Cardiac fibroblast (primary cell): ENCODE data around the gene ALKBH4.
"Not testable (repeated sequence)": the region's sequence is repeated elsewhere in the genome, so short reads cannot be mapped to it uniquely, and the experiment has no call there.

Experiments used
- DNase-seq, 2 donors: peaks; one replicate each; pipeline versions ENCODE4 v3.0.0 to v3.0.0-alpha.2; 2010; ENCODE audit warnings: low read depth in 2 of 2
- H3K4me3 ChIP-seq, 2 donors: replicated peaks in 1 of 2; 1 replicate in 1 of 2; 2 replicates in 1 of 2; pipeline ENCODE4 v1.5.1; 2011; ENCODE audit warnings: low read depth in 2 of 2, low read length in 2 of 2, mild to moderate bottlenecking in 2 of 2, moderate library complexity in 1 of 2
- CTCF ChIP-seq: IDR thresholded peaks from one replicate; pipeline ENCODE4 v1.5.1; 2011; ENCODE audit warnings: low read depth, mild to moderate bottlenecking, low read length, inconsistent platforms

The ALKBH4 gene

GRCh38 chr7:102464577-102465280 is at the start of gene ALKBH4, which contains the start of gene LRWD1:
Gene ALKBH4 (minus strand): TSS chr7:102464863. CDS start chr7:102464836, 27 bp downstream.
Gene LRWD1 (plus strand): TSS chr7:102464984. CDS start chr7:102465081, 97 bp downstream.
- DNase-seq, result peak; percentile 90 to 94
- no peak for TF ChIP-seq CTCF
- peak within 1 kb of the TSS; percentile 100 for H3K4me3 ChIP-seq

GRCh38 chr7:102512642-102513221 is 48.1 kb upstream of the ALKBH4 start:
- H3K4me3 ChIP-seq, result peak overlapping the region in 1 of 2 donors; percentile 18
- DNase-seq, result peak; percentile 16 to 75

- H3K4me3 ChIP-seq, DNase-seq: not testable (repeated sequence)
Observed at GRCh38 chr7:102511860-102512522, 47.3 kb upstream of the ALKBH4 start.

- DNase-seq, H3K4me3 ChIP-seq: not testable (repeated sequence)
Observed at GRCh38 chr7:102510575-102510974, 45.9 kb upstream of the ALKBH4 start.

DNA sequence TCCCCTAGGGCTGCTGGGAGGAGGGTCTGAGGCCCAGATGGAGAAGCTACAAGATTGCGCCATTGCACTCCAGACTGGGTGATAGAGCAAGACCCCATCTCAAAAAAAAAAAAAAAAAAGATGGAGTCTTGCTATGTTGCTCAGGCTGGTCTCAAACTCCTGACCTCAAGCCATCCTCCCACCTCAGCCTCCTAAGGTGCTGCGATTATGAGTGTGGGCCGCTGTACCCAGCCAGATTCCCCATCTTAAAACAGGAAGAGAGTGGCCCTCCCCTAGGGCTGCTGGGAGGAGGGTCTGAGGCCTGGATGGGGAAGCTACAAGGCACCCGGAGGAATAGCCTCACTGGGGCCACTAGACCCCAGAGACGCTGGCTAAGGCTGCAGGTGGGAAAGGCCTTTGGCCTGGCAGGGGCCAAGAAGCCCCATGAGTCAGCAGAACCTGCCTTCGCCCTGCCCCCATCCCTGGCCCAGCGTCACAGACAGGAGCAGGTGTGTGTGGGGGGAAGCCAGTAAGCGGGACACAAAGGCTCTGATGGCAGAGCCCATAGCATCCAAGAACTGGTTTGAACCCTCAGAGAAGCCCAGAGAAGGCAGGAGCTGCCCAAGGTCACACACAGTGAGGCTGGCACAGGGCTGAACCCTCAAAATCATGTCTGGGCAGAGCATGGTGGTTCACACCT is 42.9 kb upstream of the ALKBH4 start:
- H3K4me3 ChIP-seq, DNase-seq: not testable (repeated sequence)

DNA sequence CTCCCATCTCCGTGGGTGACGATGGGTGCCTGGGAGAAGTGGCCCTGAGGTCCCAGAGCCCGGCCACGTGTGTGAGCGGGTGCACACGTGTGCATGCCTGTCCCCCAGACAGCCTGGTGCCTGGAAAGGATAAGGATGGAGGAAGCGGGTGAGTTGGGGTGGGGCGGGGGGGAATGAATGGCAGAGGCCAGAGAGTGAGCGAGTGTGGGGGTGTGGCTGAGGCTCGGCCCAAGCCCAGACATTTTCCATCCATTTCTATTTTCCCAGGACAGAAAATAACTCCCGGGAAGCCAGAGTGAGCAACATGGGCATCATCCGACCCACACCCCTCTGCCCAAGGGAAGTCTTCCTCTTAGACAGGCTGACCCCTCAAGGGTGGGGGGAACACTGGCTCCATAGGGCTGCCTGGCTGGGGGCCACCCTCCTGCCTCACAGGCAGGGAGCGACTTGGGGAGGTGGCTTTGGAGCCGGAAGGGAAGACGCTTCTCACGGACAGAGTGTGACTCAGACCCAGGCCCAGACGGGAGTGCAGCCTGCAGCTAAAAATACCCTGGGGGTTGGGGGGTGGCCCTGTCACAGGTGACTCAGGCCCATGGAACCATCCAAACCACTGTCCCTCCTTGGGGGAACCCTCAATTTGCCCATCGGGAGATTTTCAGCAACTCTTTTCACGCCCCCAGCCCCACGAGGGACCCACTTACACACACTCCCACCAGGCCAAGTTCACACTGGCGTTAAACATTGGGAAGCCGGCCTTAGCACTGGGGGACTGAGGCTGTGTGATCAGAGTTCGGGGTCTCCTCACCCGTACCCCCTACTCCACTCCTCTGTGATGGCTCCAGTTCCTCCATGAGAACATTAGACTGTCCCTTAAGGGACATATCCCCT is 40.9 kb upstream of the ALKBH4 start:
- not testable (repeated sequence) for DNase-seq, H3K4me3 ChIP-seq

GRCh38 chr7:102503141-102503540 is 38.5 kb upstream of the ALKBH4 start:
- not testable (repeated sequence) for DNase-seq, H3K4me3 ChIP-seq

DNA sequence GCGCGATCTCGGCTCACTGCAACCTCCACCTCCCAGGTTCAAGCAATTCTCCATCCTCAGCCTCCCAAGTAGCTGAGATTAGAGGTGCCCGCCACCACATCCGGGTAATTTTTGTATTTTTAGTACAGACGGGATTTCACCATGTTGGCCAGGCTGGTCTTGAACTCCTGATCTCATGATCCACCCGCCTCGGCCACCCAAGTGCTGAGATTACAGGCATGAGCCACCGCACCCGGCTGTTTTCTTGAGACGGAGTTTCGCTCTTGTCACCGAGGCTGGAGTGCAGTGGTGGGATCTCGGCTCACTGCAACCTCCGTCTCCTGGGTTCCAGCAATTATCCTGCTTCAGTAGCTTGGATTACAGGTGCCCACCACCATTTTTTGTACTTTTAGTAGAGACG is 33.7 kb upstream of the ALKBH4 start:
- H3K4me3 ChIP-seq, DNase-seq: not testable (repeated sequence)

DNA sequence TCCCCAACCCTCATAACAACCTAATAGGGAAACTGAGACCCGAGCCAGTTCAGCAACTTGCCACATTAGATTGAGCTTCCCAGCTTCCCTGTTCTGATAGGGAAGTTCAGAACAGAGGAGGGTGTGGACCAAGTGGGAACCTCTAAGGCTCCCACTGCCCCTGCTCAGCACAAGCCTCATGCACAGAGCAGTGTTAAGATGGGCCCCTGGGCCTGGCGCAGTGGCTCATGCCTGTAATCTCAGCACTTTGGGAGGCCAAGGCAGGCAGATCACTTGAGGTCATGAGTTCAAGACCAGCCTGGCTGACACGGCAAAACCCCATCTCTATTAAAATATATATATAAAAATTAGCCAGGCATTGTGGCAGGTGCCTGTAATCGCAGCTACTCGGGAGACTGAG is 32.6 kb upstream of the ALKBH4 start:
- DNase-seq, H3K4me3 ChIP-seq: not testable (repeated sequence)

GRCh38 chr7:102496861-102497260 is 32.2 kb upstream of the ALKBH4 start:
- DNase-seq, H3K4me3 ChIP-seq: not testable (repeated sequence)

GRCh38 chr7:102494473-102495149 is 29.9 kb upstream of the ALKBH4 start:
- not testable (repeated sequence) for H3K4me3 ChIP-seq, DNase-seq

DNA sequence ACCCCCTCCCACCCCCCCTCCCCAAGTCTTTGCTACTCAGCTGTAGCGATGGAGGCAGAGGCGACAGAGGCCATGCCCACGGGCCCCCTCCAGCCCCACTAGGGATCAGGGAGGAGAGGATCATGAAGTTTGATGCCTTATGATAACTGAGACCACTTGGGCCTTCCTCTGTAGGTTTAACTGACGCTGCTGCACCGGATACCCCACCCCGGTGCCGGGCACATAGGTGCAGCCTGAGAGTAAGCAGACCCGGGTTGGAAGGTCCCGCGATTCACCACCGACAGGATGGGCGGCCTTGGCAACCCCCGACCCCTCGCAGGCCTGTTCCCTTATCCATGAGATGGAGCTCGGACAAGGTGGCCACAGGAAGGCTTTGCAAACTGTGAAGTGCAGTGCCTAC is 29.4 kb upstream of the ALKBH4 start:
- not testable (repeated sequence) for H3K4me3 ChIP-seq

DNA sequence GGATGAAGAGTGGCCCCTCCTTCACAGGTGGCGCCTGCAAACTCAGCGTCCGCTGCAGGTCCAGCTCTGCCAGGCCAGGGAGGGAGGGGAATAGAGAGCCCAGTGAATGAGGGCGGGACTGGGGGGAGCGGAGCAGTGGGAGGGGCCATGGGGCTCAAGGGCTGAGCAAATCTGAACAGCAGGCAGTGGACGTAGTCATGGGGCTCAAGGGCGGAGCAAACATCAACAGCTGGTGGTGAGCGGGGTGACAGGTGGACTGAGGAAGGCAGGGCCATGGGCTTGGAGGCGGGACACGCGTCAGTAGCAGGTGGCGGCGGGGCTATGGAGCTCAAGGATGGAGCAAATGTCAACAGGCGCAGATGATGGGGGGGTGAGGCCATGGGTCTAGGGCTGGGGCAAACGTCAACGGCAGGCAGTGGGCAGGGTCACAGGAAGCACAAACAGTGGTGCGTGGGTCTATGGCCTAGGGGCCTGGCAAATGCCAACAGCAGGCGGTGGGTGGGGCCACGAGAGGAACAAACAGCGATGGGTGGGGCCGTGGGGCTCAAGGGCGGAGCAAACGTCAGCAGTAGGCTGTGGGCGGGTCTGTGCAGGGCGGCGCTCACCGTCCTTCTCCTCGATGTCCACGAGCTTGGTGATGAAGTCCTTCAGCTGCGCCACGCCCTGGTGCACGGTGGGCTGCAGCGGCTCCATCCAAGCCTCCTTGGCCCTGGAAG is 28.7 kb upstream of the ALKBH4 start:
- DNase-seq, H3K4me3 ChIP-seq: not testable (repeated sequence)

More for the DNA sequence above, 29.4 kb upstream of the ALKBH4 start:
- not testable (repeated sequence) for DNase-seq

- H3K4me3 ChIP-seq, DNase-seq: not testable (repeated sequence)
Observed at GRCh38 chr7:102490529-102491075, 25.9 kb upstream of the ALKBH4 start.

DNA sequence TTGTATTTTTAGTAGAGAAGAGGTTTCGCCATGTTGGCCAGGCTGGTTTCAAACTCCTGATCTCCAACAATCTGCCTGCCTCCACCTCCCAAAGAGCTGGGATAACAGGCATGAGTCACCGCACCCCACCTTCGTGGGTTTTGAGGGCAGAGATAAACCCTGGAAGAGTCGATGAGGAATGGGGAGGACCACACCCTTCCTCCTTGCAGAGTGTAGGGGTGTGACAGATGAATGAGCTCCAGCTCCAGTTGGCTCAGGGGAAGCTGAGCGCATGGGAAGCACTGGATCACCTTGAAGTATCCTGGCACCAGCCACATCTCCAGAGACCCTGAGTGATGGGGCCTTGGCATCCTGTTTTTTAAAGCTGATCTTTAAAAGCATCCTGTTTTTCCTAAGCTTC is 19.7 kb upstream of the ALKBH4 start:
- not testable (repeated sequence) for DNase-seq, H3K4me3 ChIP-seq
